GM18498 (cell line): ENCODE results near the gene MAPKAPK2.

Experiments
- ATAC-seq: cut with Tn5 transposase; IDR thresholded peaks from one replicate; pipeline ENCODE4 v1.9.1; 2021; ENCODE audit warnings: mild to moderate bottlenecking, moderate library complexity; ENCODE audit not compliant: unreplicated experiment

Gene MAPKAPK2

GRCh38 chr1:206660136-206660535 lies 24.6 kb upstream of the MAPKAPK2 start:
- ATAC-seq, result no peak

DNA sequence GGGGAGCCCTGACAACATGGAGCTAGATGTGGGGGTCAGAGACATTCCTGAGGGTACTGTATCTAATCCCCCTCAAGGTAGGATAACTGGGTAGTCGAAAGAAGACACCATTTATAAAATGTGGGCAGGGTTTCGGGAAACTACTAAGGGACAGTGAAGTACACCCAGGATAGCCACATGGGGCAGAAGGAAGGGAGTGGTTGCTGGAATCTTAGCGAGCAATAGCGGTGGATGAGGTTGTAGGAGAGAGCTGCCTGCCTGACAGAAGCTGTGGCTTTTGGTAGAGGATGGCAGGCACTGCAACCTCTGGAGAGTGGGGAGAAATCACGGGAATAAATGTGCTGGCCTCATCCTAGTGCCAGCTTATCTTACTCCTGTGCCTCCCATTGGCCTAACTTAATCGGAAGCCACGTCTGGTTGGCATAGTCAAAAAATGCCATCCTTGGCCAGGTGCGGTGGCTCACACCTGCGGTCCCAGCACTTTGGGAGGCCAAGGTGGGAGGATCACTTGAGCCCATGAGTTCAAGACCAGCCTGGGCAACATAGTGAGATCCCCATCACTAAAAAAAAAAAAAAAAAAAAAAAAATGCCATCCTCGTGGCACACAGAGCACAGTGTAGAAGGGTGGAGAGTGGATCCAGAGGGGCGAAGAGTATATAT lies 23.4 kb upstream of the MAPKAPK2 start:
- ATAC-seq, result no peak

DNA sequence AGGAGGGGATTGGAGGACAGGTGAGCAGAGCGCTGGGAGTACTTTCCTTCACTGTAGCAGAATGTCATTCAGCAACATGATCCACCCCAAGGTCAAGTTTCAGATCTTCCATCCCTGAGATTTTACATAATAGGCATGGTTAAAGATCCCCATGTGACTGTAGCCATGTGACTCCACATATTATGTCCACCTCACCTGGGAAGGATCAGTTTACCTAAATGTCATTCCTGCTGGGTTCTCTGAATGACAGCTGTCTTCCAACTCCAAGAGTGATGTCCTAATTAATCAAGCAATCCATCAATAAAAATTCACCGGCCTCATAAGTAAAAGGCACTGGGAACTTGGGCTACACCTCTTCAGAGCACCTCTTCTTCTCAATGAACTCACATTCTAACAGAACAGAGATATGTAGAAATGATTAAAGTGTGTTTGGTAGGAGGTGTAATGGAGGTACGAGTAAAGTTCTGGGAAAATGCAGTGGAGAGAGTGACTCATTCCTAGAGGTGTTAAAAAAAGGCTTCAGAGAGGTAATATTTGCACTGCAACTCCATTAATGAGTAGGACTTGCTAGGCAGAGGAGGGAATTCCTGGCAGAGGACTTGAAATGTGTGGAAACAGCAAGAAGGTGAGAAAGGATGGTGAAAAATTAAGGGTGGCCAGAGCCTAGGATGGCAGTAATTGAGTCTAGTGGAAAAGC lies 22.2 kb upstream of the MAPKAPK2 start:
- ATAC-seq, result no peak

DNA sequence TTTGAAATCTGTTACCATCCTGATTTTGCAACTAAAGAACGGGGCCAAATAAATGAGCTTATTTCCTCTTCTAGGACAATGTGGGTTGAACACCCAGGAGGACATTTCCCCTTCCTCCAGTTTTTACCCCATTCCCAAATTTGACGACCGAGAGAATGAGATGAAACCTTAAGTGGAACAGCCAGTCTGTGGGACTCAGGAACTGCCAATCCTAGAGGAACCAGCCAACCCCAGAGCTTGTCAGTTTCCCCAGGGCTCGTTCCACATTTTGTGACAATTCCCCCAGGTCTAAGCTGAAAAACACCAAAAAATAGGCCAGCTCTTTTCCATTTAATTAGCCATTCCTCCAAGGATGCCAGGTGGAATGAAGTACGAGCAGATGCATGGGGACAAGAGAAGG lies 21.3 kb upstream of the MAPKAPK2 start:
- ATAC-seq, result no peak

GRCh38 chr1:206663832-206664652 lies 20.7 kb upstream of the MAPKAPK2 start:
- ATAC-seq, result peak; percentile 70

DNA sequence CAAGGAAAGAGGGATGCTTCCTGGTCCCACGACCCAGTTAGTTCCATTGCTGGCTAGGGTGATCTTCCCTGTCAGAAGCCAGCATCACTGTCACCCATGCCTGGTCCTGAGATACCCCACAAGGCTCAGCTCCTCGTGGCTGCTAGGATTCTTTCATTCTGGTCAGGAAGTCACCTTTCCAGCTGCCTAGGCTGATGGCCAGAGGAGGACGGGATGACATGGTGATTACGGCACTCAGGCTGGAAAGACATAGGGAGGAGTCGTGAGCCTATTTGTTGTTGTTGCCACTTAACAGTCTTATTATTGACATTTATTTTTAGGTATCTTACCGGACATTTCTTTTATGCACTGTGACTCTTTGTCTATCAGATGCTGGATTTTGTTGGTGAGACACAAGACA lies 20.0 kb upstream of the MAPKAPK2 start:
- no peak for ATAC-seq

GRCh38 chr1:206666031-206666561 lies 18.6 kb upstream of the MAPKAPK2 start:
- no peak for ATAC-seq

GRCh38 chr1:206666954-206667665 lies 17.6 kb upstream of the MAPKAPK2 start:
- ATAC-seq, result no peak

DNA sequence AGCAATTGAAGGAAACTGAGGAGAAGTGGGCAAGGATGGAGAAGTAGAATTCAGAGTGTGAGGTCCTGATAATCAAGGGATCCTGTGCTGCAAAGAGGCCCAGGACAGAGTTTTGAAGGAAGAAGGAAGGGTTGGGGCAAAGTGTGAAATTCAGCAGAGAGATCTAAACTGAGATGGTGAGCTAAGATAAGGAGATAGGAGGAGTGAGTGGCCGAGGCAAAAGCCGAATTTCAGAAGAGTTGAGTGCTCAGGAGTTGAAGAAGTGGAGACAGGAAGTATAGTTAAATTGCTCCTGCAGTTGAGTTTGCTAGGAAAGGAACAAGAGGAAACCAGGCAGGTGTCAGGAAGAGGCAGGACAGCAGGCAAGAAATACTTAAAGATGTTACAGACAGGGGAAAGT lies 16.4 kb upstream of the MAPKAPK2 start:
- no peak for ATAC-seq

GRCh38 chr1:206668874-206669410 lies 15.8 kb upstream of the MAPKAPK2 start:
- no peak for ATAC-seq

DNA sequence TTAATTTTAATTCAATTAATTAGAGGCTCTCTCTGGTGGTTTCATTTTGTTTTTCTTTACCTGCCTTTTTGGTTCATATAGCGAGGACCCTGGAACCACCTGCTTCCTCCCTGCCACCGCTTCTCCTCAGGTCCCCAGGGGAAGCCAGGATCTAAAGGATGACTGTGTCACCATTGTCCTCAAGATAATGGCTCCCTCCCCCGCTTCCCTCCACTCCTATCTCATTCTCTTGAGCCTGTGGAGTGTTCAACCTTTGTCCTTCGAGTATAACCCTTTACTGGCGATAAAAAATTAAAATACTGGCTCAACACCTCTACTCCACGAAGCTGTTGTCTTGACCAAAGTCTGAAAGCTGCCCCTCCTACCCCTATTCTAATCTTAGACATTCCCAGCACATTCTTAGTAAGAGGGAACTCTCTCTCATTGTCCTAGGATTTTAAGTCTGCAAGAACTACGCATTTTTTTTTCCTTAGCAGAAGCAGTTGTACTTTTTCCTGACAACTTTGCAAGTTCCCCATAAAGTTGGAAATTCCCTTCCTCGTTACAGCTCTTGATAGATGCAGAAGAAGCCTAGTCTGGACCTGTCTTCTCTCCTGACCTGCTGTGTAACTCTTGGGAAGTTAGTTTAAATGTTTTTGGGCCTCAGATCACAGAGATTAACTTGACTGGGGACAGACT lies 12.6 kb upstream of the MAPKAPK2 start:
- no peak for ATAC-seq

DNA sequence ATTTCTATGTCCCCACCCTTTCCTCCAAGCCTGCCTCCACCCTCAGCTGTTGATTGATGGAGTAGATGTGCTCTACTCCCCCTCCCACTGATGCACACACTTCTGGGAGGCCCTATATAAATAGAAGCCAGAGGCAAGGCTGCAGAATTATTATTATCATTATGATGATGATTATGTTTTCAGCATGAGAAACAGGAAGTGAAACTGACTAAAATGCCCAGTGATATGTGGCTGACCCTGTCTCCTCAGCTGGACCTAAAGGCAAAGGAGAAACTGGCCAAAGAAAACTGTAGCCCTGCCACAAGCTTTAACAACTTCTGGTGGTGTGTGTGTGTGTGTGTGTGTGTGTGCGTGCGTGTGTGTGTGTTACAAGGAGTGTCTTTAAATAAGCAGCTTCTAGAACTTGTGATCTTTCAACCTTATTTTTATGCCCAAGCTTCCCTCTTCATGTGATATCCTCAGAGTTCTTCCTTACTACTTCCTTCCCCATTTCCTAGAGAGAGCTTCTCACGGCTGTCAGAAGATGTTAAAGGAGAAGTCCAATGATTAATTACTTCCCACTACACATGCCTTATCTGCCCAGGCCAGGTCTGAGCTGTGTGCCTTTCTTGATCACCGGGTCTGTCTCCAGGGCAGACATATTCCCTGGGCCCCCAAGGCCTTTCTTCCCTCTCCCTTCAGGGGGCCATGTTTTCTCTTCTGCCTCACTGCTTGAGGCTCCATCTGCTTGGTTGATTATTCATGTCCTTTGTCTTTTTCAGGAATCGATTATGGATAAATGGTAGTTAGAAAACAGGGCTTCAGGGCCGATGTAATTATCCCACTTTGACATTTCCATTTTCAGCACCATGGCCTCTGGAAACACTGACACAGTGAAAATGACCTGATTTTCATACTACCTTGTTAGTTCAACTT lies 11.6 kb upstream of the MAPKAPK2 start:
- no peak for ATAC-seq

DNA sequence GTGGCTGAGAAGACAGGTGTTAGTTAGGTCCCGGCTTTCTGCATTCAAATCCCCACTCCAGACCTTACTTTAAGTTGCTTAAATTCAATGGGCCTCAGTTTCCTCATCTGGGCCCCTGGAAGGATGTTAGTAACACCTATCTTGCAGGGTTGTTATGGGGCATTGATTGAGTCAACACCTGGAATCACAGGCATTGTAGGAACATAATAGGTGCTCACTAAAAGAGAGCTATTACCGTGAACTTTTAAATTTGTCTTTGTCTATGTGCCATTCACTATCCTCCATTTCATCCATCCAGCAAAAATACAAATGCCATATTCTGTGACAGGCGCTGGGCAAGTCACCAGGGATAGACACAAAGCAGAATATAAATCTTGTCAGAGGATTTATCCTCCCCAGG lies 10.5 kb upstream of the MAPKAPK2 start:
- ATAC-seq, result no peak

GRCh38 chr1:206674745-206675175 lies 9.9 kb upstream of the MAPKAPK2 start:
- ATAC-seq, result no peak

GRCh38 chr1:206676499-206676898 lies 8.2 kb upstream of the MAPKAPK2 start:
- no peak for ATAC-seq

- peak; percentile 27 for ATAC-seq
These were observed 6.2 kb upstream of the MAPKAPK2 start for GRCh38 chr1:206678490-206678889.

GRCh38 chr1:206679738-206680211 lies 4.9 kb upstream of the MAPKAPK2 start:
- peak; percentile 78 for ATAC-seq

DNA sequence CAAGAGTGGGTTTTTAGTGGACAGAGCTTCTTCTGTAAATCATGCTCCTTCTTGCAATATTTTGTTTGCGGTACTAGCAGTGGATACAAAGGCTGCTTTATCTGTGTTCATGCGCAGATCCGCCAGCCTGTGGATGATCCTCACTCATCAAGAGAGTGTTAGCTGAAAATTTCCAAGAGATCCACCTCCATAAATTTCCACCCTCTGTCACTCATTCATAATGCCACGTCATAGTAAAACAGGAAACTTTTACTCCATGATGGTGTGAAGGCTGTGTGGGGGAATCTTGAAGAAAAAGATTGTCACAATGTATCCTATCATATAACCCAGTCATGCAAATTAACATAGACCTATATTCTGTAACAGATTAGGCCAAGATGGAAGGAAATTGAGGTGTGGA lies 4.4 kb upstream of the MAPKAPK2 start:
- no peak for ATAC-seq

DNA sequence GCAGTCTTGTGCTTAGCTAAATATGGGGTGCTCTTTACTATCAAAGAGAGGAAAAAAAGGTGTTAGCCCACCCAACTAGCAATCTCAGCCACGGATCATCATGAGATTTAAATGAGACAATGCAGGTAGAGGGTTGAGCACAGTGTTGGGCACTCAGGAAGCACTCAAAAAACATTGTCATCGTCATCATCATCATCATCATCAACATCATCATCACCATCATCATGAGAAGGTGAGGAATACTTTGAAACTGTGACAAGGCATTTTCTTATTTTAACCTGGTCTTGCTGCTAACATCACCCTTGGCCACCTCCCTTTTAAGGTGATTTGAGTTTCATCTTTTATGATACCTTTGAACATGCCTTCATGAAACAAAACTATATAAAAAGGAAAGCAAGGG lies 3.3 kb upstream of the MAPKAPK2 start:
- no peak for ATAC-seq
